PC-9 (cell line): ENCODE data around the gene TSC22D2.

Experiments
- CTCF ChIP-seq: fragments of 200-600 bp; sonication (generic); conservative IDR thresholded peaks from 2 replicates; pipeline ENCODE4 v1.6.1; 2017; ENCODE audit warnings: mixed run types, antibody characterized with exemption, mild to moderate bottlenecking, moderate library complexity
- EZH2 ChIP-seq: fragments of 200-600 bp; sonication (generic); IDR thresholded peaks from 2 replicates; pipeline ENCODE4 v1.8.0; 2017; ENCODE audit warnings: antibody characterized with exemption, low read depth

- no peak for TF ChIP-seq CTCF
- no peak for TF ChIP-seq EZH2
These were observed 15.7 kb downstream of the TSC22D2 start for GRCh38 chr3:150423761-150424160.
